MM.1S (cell line): ENCODE measurements around the gene ARHGEF37.

Experiments
- DNase-seq: peaks from one replicate; pipeline ENCODE4 v3.0.0-alpha.2; 2015
- H2AFZ ChIP-seq: fragments of 300-600 bp; sonication (generic); 2 replicates; pipeline ENCODE4 v1.6.0; 2016; ENCODE audit warnings: antibody characterized with exemption, low read length
- H3F3A ChIP-seq: fragments of 300-600 bp; sonication (generic); 2 replicates; pipeline ENCODE4 v1.6.1; 2016; ENCODE audit warnings: mild to moderate bottlenecking, antibody characterized with exemption, low read length, moderate library complexity, mixed read lengths; ENCODE audit not compliant: insufficient read depth
- H3K27ac ChIP-seq: fragments of 300-600 bp; sonication (generic); 2 replicates; pipeline ENCODE4 v1.5.1; 2016; ENCODE audit warnings: mild to moderate bottlenecking, low read length
- H3K27me3 ChIP-seq: fragments of 300-600 bp; sonication (generic); replicated peaks from 2 replicates; pipeline ENCODE4 v1.6.0; 2016; ENCODE audit warnings: low read length; ENCODE audit not compliant: insufficient read depth
- H3K36me3 ChIP-seq: fragments of 300-600 bp; sonication (generic); replicated peaks from 2 replicates; pipeline ENCODE4 v1.6.1; 2016; ENCODE audit warnings: mild to moderate bottlenecking, low read length, mixed read lengths; ENCODE audit not compliant: insufficient read depth
- H3K4me1 ChIP-seq: fragments of 300-600 bp; sonication (generic); 2 replicates; pipeline ENCODE4 v1.6.1; 2016; ENCODE audit warnings: low read length, mixed read lengths
- H3K4me2 ChIP-seq: fragments of 300-600 bp; sonication (generic); 2 replicates; pipeline ENCODE4 v1.6.0; 2016; ENCODE audit warnings: low read depth, low read length
- H3K4me3 ChIP-seq: fragments of 300-600 bp; sonication (generic); 2 replicates; pipeline ENCODE4 v1.5.1; 2016; ENCODE audit warnings: low read length, mixed read lengths
- H3K79me2 ChIP-seq: fragments of 300-600 bp; sonication (generic); 2 replicates; pipeline ENCODE4 v1.6.1; 2016; ENCODE audit warnings: mixed run types, low read length, mixed read lengths
- H3K9ac ChIP-seq: fragments of 300-600 bp; sonication (generic); 2 replicates; pipeline ENCODE4 v1.6.1; 2016; ENCODE audit warnings: low read length, mixed read lengths
- H3K9me2 ChIP-seq: fragments of 300-600 bp; sonication (generic); replicated peaks from 2 replicates; pipeline ENCODE4 v1.6.1; 2016; ENCODE audit warnings: mild to moderate bottlenecking, low read length, mixed read lengths; ENCODE audit not compliant: insufficient read depth
- H3K9me3 ChIP-seq: fragments of 300-600 bp; sonication (generic); replicated peaks from 2 replicates; pipeline ENCODE4 v1.6.1; 2016; ENCODE audit warnings: mild to moderate bottlenecking, low read length, mixed read lengths; ENCODE audit not compliant: insufficient read depth
- H4K20me1 ChIP-seq: fragments of 300-600 bp; sonication (generic); 2 replicates; pipeline ENCODE4 v1.6.1; 2016; ENCODE audit warnings: mild to moderate bottlenecking, low read length, moderate library complexity, mixed read lengths; ENCODE audit not compliant: insufficient read depth
- EZH2 ChIP-seq: fragments of 300-600 bp; sonication (generic); optimal IDR thresholded peaks from 2 replicates; pipeline ENCODE3; 2017; ENCODE audit warnings: low read depth, mild to moderate bottlenecking, antibody characterized with exemption, low read length, mixed read lengths
- EZH2phosphoT487 ChIP-seq: fragments of 300-600 bp; sonication (generic); IDR thresholded peaks from 2 replicates; pipeline ENCODE4 v1.6.1; 2018; ENCODE audit warnings: antibody characterized with exemption, low read length
- TF ChIP-seq, protein P1 (sequence below): fragments of 300-600 bp; sonication (generic); IDR thresholded peaks from 2 replicates; pipeline ENCODE4 v1.5.1; 2016; ENCODE audit warnings: antibody characterized with exemption, low read length, mixed read lengths

Gene ARHGEF37

DNA sequence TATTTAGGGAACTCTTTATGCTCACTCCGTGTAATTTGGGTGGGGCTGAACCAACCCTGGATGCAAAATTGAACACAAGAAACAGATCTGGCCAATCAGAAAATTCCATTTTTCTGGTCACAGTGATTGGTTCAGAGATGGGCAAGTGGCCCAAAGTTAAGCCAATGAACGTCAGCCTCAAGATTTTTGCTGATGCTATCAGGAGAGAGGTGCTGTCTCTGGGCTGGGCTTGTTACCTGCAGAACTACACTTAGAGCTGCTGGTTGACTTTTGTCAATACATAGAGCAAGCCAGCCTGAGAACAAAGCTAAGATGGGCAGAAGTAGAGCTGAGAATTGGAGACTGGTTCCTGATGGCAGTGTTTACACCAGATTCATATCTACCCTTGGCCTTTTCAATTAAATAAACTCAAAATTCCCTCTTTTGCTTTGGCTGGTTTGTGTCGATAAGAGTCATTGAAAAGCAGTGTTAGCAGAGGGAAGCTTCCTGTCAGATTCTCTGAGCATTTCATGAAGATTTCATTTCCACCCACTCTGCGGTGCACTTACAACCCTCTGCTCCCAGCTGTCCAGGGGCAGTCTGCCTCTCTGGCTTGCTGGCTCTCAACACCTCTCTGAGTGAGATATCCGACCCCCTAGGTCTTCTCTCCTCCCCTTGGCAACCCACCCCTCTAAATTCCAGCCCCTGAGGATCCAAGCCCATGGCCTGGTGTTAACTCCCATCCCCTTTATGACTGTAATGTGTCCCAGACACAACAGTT is 84.3 kb downstream of the ARHGEF37 start:
- no peak overlapping the region for H3K27ac ChIP-seq
- TF ChIP-seq EZH2: no peak
- TF ChIP-seq, protein P1, sequence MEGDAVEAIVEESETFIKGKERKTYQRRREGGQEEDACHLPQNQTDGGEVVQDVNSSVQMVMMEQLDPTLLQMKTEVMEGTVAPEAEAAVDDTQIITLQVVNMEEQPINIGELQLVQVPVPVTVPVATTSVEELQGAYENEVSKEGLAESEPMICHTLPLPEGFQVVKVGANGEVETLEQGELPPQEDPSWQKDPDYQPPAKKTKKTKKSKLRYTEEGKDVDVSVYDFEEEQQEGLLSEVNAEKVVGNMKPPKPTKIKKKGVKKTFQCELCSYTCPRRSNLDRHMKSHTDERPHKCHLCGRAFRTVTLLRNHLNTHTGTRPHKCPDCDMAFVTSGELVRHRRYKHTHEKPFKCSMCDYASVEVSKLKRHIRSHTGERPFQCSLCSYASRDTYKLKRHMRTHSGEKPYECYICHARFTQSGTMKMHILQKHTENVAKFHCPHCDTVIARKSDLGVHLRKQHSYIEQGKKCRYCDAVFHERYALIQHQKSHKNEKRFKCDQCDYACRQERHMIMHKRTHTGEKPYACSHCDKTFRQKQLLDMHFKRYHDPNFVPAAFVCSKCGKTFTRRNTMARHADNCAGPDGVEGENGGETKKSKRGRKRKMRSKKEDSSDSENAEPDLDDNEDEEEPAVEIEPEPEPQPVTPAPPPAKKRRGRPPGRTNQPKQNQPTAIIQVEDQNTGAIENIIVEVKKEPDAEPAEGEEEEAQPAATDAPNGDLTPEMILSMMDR: no peak

DNA sequence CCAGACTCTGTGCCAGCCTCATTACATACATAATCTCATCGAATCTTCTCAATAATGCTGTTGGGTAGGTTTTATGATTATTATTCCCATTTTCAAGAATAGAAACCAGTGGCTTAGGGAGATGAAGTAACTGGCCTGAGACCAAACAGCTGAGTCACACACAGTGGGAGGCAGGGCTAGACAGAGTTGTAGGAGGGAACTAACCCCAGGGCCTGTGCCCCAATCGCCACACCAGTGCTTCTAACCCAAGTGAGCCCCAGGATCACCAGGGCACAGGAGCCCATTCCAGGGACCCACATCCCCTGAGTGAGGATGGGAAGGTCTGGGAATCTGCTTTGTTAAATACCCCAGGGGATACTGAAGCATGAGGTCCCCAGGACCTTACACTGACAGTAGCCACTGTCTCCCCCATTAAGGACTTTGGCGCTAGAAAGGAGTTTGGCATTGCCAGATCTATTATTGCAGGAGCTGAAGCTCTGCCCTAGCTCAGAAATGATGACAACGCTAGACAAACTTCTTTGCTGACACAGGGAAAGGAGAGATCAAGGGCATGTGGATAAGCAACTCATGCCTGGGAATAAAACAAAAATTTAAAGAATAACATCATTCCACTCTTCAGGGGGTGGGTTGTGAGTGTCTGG is 85.0 kb downstream of the ARHGEF37 start:
- DNase-seq: no peak
- H3K9me2 ChIP-seq: no peaks in the 10 kb centered on the region
- H3K27me3 ChIP-seq: no peaks in the 10 kb centered on the region
- H3F3A ChIP-seq: no peaks in the 10 kb centered on the region
- no peak overlapping the region for H2AFZ ChIP-seq
- H3K9me3 ChIP-seq: no peaks in the 10 kb centered on the region
- no peak overlapping the region for H3K4me3 ChIP-seq
- H3K79me2 ChIP-seq: no peaks in the 10 kb centered on the region
- H3K27ac ChIP-seq: no peak overlapping the region
- no peaks in the 10 kb centered on the region for H4K20me1 ChIP-seq
- no peak overlapping the region for H3K9ac ChIP-seq
- no peaks in the 10 kb centered on the region for H3K36me3 ChIP-seq
- no peak overlapping the region for H3K4me2 ChIP-seq
- no peaks in the 10 kb centered on the region for H3K4me1 ChIP-seq
- TF ChIP-seq, protein P1: no peak
- no peak for TF ChIP-seq EZH2phosphoT487
- no peak for TF ChIP-seq EZH2

More for the DNA sequence above, 84.3 kb downstream of the ARHGEF37 start:
- H3K9ac ChIP-seq: no peak overlapping the region
- H2AFZ ChIP-seq: no peak overlapping the region
- no peak overlapping the region for H3K4me2 ChIP-seq
- H3K9me3 ChIP-seq: no peaks in the 10 kb centered on the region
- H3K27me3 ChIP-seq: no peaks in the 10 kb centered on the region
- H3K79me2 ChIP-seq: no peaks in the 10 kb centered on the region
- H3K36me3 ChIP-seq: no peaks in the 10 kb centered on the region
- no peaks in the 10 kb centered on the region for H3K4me1 ChIP-seq
- DNase-seq: no peak
- no peaks in the 10 kb centered on the region for H3K9me2 ChIP-seq
- no peaks in the 10 kb centered on the region for H4K20me1 ChIP-seq
- no peak overlapping the region for H3K4me3 ChIP-seq
- no peaks in the 10 kb centered on the region for H3F3A ChIP-seq

DNA sequence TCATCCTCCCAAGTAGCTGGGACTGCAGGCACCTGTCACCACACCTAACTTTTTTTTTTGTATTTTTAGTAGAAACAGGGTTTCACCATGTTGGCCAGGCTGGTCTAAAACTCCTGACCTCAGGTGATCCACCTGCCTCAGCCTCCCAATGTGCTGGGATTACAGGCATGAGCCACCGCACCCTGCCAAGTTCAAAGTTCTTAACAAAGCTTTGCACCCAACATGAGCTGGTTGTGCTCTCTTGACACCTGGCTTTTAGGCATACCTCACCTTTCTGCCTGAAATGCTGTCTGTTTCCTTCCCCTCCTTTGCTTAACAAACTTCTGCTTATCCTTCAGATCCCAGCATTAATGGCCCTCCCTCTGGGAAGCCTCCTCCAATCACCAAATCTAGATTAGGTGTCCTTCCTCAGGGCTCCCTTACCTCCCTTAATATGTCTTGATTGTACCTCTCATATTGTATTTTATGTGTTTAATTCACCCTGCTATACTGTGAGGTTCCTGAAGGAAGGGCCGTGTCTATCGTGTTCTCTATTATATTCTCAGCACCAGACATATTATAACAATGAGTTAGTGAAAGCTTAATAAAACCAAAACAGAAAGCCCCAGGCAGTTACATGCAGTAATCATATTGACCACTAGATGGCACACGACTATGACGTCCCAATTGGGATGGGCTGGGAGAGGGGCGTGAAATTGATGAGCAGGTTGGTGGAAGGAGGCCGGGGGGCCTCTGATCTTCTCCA is 86.0 kb downstream of the ARHGEF37 start:
- peak; percentile 47 for DNase-seq
- Histone ChIP-seq H3K27ac (no peak overlapping the region), H3F3A (no peaks in the 10 kb centered on the region), H3K4me1 (no peaks in the 10 kb centered on the region), H2AFZ (peak overlapping the region; percentile 25), H3K4me2 (peak overlapping the region; percentile 12), H3K79me2 (no peaks in the 10 kb centered on the region), H3K9ac (no peak overlapping the region), H3K36me3 (no peaks in the 10 kb centered on the region), H3K9me3 (no peaks in the 10 kb centered on the region), H4K20me1 (no peaks in the 10 kb centered on the region), H3K4me3 (no peak overlapping the region), H3K27me3 (no peaks in the 10 kb centered on the region), H3K9me2 (no peaks in the 10 kb centered on the region)
- TF ChIP-seq, protein P1: peak; percentile 97
- TF ChIP-seq EZH2: no peak
